Retinal pigment epithelial cell (primary cell): ENCODE results near the gene SERINC3.

Source experiments
- DNase-seq: peaks from one replicate; pipeline ENCODE4 v3.0.0-alpha.2; 2010; ENCODE audit warnings: low read depth
- H3K4me3 ChIP-seq: 2 replicates; pipeline ENCODE4 v1.5.1; 2011; ENCODE audit warnings: mild to moderate bottlenecking, low read length, control low read depth, moderate library complexity
- TF ChIP-seq, protein P1 (sequence below): conservative IDR thresholded peaks from 2 replicates; pipeline ENCODE4 v1.5.1; 2011; ENCODE audit warnings: low read depth, low read length, control low read depth, inconsistent platforms

The SERINC3 gene

GRCh38 chr20:44504402-44505307 is 17.2 kb downstream of the SERINC3 start:
- TF ChIP-seq, protein P1, sequence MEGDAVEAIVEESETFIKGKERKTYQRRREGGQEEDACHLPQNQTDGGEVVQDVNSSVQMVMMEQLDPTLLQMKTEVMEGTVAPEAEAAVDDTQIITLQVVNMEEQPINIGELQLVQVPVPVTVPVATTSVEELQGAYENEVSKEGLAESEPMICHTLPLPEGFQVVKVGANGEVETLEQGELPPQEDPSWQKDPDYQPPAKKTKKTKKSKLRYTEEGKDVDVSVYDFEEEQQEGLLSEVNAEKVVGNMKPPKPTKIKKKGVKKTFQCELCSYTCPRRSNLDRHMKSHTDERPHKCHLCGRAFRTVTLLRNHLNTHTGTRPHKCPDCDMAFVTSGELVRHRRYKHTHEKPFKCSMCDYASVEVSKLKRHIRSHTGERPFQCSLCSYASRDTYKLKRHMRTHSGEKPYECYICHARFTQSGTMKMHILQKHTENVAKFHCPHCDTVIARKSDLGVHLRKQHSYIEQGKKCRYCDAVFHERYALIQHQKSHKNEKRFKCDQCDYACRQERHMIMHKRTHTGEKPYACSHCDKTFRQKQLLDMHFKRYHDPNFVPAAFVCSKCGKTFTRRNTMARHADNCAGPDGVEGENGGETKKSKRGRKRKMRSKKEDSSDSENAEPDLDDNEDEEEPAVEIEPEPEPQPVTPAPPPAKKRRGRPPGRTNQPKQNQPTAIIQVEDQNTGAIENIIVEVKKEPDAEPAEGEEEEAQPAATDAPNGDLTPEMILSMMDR = no peak
- DNase-seq = no peak
- H3K4me3 ChIP-seq = no peak overlapping the region

GRCh38 chr20:44502968-44503367 is 18.9 kb downstream of the SERINC3 start:
- TF ChIP-seq, protein P1 = no peak
- no peak for DNase-seq
- H3K4me3 ChIP-seq = no peak overlapping the region

GRCh38 chr20:44501448-44501847 is 20.4 kb downstream of the SERINC3 start:
- H3K4me3 ChIP-seq = no peak overlapping the region
- DNase-seq = no peak
- TF ChIP-seq, protein P1 = no peak

- H3K4me3 ChIP-seq = no peak overlapping the region
- TF ChIP-seq, protein P1 = no peak
- no peak for DNase-seq
Observed at GRCh38 chr20:44500221-44500620, 21.6 kb downstream of the SERINC3 start.

GRCh38 chr20:44497761-44498160 is 24.1 kb downstream of the SERINC3 start:
- TF ChIP-seq, protein P1 = no peak
- H3K4me3 ChIP-seq = no peak overlapping the region
- no peak for DNase-seq

GRCh38 chr20:44496976-44497375 is 24.9 kb downstream of the SERINC3 start:
- TF ChIP-seq, protein P1 = no peak
- H3K4me3 ChIP-seq = no peak overlapping the region
- no peak for DNase-seq
